ENCODE data around the gene IRF6. TPM values are rescaled to one million over a fixed set of nuclear protein-coding genes. Genes with fewer than 3 reads are reported as not detected.

IRF6 gene
- total and polyA plus RNA-seq, 2 donors (not counting 1 experiment from before 2014, with no cell fraction given), result 0.66 to 1.00 TPM

- Histone ChIP-seq H3K27me3 (ENCODE audit: control insufficient read depth, insufficient read depth, low read length) (no peaks in the 10 kb centered on the region), H3K9ac (ENCODE audit: insufficient read depth, low read length) (no peak overlapping the region), H3K27ac (ENCODE audit: insufficient read depth, low read length) (no peak overlapping the region), H2AFZ (ENCODE audit: low read length) (no peak overlapping the region), H3K79me2 (ENCODE audit: control insufficient read depth, insufficient read depth, low read length) (peaks cover 13% of the 10 kb centered on the region), H3K36me3 (ENCODE audit: control insufficient read depth, insufficient read depth, low read length) (no peaks in the 10 kb centered on the region), H4K20me1 (ENCODE audit: control insufficient read depth, extremely low read depth, insufficient read depth, low read length) (no peaks in the 10 kb centered on the region), H3K4me3 (replicated peaks in 1 of 4; ENCODE audit: control extremely low read depth in 1 of 4, insufficient read depth in 1 of 4, low read depth in 3 of 4, low read length in 4 of 4) (no peak overlapping the region), H3K4me2 (ENCODE audit: extremely low read depth, insufficient read depth, low read length) (no peak overlapping the region), H3K9me3 (ENCODE audit: control insufficient read depth, insufficient read depth, low read depth, low read length) (no peaks in the 10 kb centered on the region), H3K4me1 (ENCODE audit: control insufficient read depth, extremely low read depth, insufficient read depth, low read length) (peaks cover 8% of the 10 kb centered on the region)
- TF ChIP-seq CTCF (conservative IDR thresholded peaks at IDR 0.05 in 1 of 2, IDR thresholded peaks at IDR 0.05 in 1 of 2; ENCODE audit: low read depth in 1 of 2, low read length in 2 of 2) (no peak), EZH2 (IDR thresholded peaks at IDR 0.05; ENCODE audit: low read length, missing control alignments) (no peak)
- DNase-seq (ENCODE audit: low read depth in 2 of 2), result no peak
Observed at GRCh38 chr1:209825591-209826434, 19.9 kb upstream of the IRF6 start.

- peak overlapping the region; percentile 63 for H3K4me2 ChIP-seq (ENCODE audit: extremely low read depth, insufficient read depth, low read length)
- H3K9me3 ChIP-seq (ENCODE audit: control insufficient read depth, insufficient read depth, low read depth, low read length), result no peaks in the 10 kb centered on the region
- no peaks in the 10 kb centered on the region for H3K36me3 ChIP-seq (ENCODE audit: control insufficient read depth, insufficient read depth, low read length)
- TF ChIP-seq EZH2 (IDR thresholded peaks at IDR 0.05; ENCODE audit: low read length, missing control alignments) (no peak), CTCF (conservative IDR thresholded peaks at IDR 0.05 in 1 of 2, IDR thresholded peaks at IDR 0.05 in 1 of 2; ENCODE audit: low read depth in 1 of 2, low read length in 2 of 2) (peak; percentile 69 to 80)
- peak overlapping the region; percentile 81 for H2AFZ ChIP-seq (ENCODE audit: low read length)
- peaks cover 2% of the 10 kb centered on the region for H3K4me1 ChIP-seq (ENCODE audit: control insufficient read depth, extremely low read depth, insufficient read depth, low read length)
- H3K27ac ChIP-seq (ENCODE audit: insufficient read depth, low read length), result no peak overlapping the region
- no peak overlapping the region for H3K9ac ChIP-seq (ENCODE audit: insufficient read depth, low read length)
- no peaks in the 10 kb centered on the region for H3K27me3 ChIP-seq (ENCODE audit: control insufficient read depth, insufficient read depth, low read length)
- H3K4me3 ChIP-seq (replicated peaks in 1 of 4; ENCODE audit: control extremely low read depth in 1 of 4, insufficient read depth in 1 of 4, low read depth in 3 of 4, low read length in 4 of 4), result peak overlapping the region in 1 of 4 experiments; percentile 14
- H4K20me1 ChIP-seq (ENCODE audit: control insufficient read depth, extremely low read depth, insufficient read depth, low read length), result no peaks in the 10 kb centered on the region
- peaks cover 3% of the 10 kb centered on the region for H3K79me2 ChIP-seq (ENCODE audit: control insufficient read depth, insufficient read depth, low read length)
- peak; percentile 83 to 84 for DNase-seq (ENCODE audit: low read depth in 2 of 2)
Observed at GRCh38 chr1:209823143-209824041, 17.4 kb upstream of the IRF6 start.

GRCh38 chr1:209822706-209823105 is 16.8 kb upstream of the IRF6 start:
- Histone ChIP-seq H3K9ac (ENCODE audit: insufficient read depth, low read length) (no peak overlapping the region), H3K4me3 (replicated peaks in 1 of 4; ENCODE audit: control extremely low read depth in 1 of 4, insufficient read depth in 1 of 4, low read depth in 3 of 4, low read length in 4 of 4) (peak overlapping the region in 1 of 4 experiments; percentile 14), H4K20me1 (ENCODE audit: control insufficient read depth, extremely low read depth, insufficient read depth, low read length) (no peaks in the 10 kb centered on the region), H2AFZ (ENCODE audit: low read length) (peak overlapping the region; percentile 81), H3K4me1 (ENCODE audit: control insufficient read depth, extremely low read depth, insufficient read depth, low read length) (peaks cover 2% of the 10 kb centered on the region), H3K79me2 (ENCODE audit: control insufficient read depth, insufficient read depth, low read length) (no peaks in the 10 kb centered on the region), H3K27me3 (ENCODE audit: control insufficient read depth, insufficient read depth, low read length) (no peaks in the 10 kb centered on the region), H3K4me2 (ENCODE audit: extremely low read depth, insufficient read depth, low read length) (peak overlapping the region; percentile 63), H3K27ac (ENCODE audit: insufficient read depth, low read length) (no peak overlapping the region), H3K36me3 (ENCODE audit: control insufficient read depth, insufficient read depth, low read length) (no peaks in the 10 kb centered on the region), H3K9me3 (ENCODE audit: control insufficient read depth, insufficient read depth, low read depth, low read length) (no peaks in the 10 kb centered on the region)
- TF ChIP-seq EZH2 (IDR thresholded peaks at IDR 0.05; ENCODE audit: low read length, missing control alignments) (no peak), CTCF (conservative IDR thresholded peaks at IDR 0.05 in 1 of 2, IDR thresholded peaks at IDR 0.05 in 1 of 2; ENCODE audit: low read depth in 1 of 2, low read length in 2 of 2) (no peak)
- no peak for DNase-seq (ENCODE audit: low read depth in 2 of 2)

All from fibroblast of lung (primary cell).